IPS-18c (cell line): ENCODE measurements around the gene RTCA.
A peak's percentile ranks its signal among the peaks of the same experiment; 100 is the strongest.
"Not testable (repeated sequence)": the region's sequence is repeated elsewhere in the genome, so short reads cannot be mapped to it uniquely, and the experiment has no call there.

Source experiments
- H3K4me3 ChIP-seq: 2 replicates; pipeline ENCODE4 v1.7.0; 2013; ENCODE audit warnings: low read depth, mild to moderate bottlenecking, low read length, moderate library complexity; ENCODE audit not compliant: insufficient read depth
- H3K9me3 ChIP-seq: one replicate; pipeline ENCODE4 v1.6.1; 2013; ENCODE audit warnings: mild to moderate bottlenecking, low read length, moderate library complexity; ENCODE audit not compliant: control insufficient read depth, insufficient read depth

The RTCA gene

DNA sequence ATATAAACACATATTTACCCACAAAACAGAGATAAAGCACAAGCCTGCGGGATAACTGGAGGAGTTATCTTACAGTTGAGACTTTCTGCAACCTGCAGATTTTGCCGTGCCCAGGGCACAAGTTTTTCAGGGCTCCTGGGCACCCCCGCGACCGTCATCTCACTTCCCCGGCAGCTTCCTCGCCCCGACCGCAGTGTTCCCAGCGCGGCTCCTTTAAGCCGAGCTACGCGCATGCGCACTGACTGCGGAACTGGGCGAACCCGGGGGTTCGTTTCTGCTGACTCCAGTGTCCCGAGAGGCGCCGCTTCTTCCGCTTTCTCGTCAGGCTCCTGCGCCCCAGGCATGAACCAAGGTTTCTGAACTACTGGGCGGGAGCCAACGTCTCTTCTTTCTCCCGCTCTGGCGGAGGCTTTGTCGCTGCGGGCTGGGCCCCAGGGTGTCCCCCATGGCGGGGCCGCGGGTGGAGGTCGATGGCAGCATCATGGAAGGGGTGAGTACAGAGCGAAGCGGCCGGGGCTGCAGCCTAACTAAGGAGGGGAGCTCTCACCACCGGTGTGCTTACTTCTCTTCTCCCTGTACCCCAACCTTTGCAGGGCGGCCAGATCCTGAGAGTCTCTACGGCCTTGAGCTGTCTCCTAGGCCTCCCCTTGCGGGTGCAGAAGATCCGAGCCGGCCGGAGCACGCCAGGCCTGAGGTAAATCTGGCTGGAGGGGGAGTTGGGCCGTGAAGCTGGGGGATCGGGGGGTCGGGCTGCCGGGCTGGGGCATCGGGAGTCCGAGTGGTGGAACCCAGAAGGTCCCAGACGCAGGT, at the start of gene RTCA:
Gene RTCA (plus strand): TSS at position 286 of the 810 bp plus-strand sequence. CDS start 160 bp downstream, at position 446.
- peak within 1 kb of the TSS; percentile 96 for H3K4me3 ChIP-seq
- H3K9me3 ChIP-seq: no peaks in the 10 kb centered on the region

GRCh38 chr1:100217834-100218233, 48.2 kb upstream of the RTCA start:
- Histone ChIP-seq H3K4me3 (no peak overlapping the region), H3K9me3 (peaks cover 2% of the 10 kb centered on the region)

DNA sequence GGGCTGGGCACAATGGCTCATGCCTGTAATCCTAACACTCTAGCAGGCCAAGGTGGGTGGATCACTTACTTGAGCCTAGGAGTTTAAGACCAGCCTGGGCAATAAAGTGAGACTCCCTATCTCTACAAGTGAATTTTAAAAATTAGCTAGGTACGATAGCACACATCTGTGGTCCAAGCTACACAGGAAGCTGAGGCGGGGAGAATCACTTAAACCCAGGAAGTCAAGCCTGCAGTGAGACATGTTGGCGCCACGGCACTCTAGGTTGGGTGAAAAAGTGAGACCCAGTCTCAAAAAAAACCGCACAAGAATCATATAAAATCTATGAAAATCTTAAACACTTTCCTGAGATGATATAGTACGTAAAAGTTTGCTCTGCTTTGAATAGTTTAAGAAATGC, 46.6 kb upstream of the RTCA start:
- H3K9me3 ChIP-seq: no peaks in the 10 kb centered on the region
- H3K4me3 ChIP-seq: no peak overlapping the region

GRCh38 chr1:100219883-100220282, 46.1 kb upstream of the RTCA start:
- Histone ChIP-seq H3K9me3 (no peaks in the 10 kb centered on the region), H3K4me3 (no peak overlapping the region)

DNA sequence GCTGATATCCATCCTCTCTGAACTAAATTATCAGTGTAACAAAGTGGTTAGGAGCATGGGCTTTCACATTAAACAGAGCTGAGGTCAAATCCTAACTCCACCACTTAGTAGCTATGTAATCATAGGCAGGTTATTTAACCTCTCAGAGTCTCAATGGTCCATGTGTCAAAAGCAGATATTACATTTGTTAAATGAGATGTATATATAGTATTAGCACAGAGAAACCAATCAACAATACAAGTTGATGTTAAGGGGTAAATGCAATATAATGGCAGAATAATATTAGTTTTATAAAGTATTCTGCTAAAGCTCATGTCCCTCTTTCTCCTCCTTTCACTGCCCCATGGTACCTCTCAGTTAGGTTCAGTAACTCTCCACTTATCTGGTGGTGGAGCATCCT, 43.6 kb upstream of the RTCA start:
- Histone ChIP-seq H3K4me3 (no peak overlapping the region), H3K9me3 (no peaks in the 10 kb centered on the region)

DNA sequence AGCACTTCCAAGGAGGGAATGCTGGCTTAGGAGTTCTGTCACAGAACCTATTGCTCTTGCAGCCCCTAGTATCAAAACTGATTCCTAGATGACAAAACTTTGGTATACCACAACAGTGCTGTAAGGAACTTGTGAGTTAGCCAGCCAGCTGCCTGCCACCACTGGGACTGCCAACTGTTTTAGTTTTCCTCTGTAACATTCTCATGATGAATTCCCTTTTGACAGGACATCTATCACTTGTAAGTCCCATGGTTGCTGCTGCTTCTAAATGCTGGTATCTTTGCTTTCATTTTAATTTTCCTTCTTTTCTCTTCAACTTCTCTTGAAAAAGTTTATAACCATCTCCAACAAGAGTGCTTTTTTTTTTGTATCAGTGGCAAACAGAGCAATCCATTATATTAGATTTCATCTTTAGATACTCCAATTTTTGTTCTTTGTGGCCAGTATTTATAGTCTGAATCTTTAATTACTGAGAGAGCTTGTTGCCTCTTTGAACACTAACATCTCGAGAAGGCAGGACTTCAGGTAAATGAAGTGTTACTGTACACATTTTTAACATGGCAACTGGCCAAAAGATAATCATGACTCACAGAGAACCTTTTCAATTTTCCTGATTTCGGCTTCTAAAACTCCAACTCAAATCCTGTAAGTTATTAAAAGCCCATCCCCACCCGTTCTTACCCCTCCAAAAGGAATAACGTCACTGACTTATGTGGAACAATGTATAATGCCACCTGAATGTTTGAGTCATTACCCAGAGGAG, 36.2 kb upstream of the RTCA start:
- Histone ChIP-seq H3K4me3 (no peak overlapping the region), H3K9me3 (no peaks in the 10 kb centered on the region)

DNA sequence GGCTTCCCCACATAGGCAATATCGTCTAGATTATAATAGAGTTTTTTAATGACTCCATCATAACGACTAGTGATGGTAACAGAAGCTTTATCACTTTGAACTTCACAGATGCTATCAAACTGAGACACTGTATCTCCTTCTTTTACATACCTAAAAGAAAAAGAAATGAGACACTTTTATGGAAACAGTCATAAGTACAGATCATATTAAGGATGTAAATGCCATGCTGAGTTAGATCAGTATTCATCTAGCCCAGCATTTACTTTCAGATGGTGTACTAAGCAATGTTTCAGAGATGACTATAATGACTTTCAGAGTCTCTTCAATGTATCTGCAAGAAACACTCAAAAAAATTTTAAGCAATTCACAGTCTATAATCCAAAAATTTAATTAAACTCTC, 35.3 kb upstream of the RTCA start:
- Histone ChIP-seq H3K4me3 (no peak overlapping the region), H3K9me3 (no peaks in the 10 kb centered on the region)

DNA sequence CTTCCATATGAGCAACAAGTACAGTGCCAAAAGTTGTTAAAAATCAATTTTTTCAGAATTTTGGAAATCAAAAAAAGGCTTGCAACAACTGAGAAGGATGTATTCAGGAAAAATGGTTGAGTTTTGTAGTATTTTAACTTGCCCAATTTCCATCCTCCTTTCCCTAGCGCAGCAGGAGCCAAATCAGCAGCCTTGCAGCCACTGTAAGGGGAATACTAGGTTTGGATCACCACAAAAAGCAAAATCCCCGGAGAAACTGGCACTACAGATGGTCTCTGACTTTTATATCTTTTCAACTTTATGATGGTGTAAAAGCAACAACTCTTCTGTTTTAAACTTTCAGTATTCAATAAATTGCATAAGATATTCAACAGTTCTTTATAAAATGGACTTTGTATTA, 34.3 kb upstream of the RTCA start:
- Histone ChIP-seq H3K4me3 (no peak overlapping the region), H3K9me3 (no peaks in the 10 kb centered on the region)

DNA sequence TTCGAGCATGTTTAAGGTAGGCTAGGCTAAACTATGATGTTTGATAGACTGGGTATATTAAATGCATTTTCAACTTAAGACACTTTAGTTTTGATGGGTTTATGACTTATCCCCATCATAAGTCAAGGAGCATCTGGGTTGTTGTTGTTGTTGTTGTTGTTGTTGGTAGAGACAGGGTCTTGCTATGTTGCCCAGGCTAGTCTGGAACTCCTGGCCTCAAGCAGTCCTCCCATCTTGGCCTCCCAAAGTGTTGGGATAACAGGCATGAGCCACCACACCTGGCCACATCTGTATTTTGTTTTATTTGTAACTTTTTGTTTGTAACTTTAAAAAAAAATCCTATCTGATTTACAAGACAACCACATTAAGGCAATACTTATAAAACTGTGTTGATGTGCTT, 33.9 kb upstream of the RTCA start:
- H3K9me3 ChIP-seq: no peaks in the 10 kb centered on the region

DNA sequence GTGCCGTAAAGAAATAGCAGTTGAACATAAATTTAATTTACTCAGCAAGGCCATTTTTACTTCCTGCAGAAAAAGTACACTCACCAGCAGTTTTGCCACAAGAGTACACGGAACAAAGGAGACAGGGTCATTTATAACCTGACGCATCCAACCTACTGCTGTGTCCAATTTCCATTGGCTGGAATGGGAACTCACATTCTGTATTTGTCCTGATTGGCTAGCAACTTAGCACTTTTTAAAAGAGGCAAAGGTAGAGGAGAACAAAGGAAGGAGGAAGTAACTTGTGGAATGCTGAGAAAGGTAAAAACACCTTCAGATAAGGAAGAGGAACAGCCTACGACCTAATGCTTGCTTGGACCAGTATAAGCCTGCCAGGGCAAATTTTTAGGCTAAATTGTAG, 32.5 kb upstream of the RTCA start:
- not testable (repeated sequence) for H3K4me3 ChIP-seq, H3K9me3 ChIP-seq

More for the DNA sequence above, 33.9 kb upstream of the RTCA start:
- H3K4me3 ChIP-seq: no peak overlapping the region

DNA sequence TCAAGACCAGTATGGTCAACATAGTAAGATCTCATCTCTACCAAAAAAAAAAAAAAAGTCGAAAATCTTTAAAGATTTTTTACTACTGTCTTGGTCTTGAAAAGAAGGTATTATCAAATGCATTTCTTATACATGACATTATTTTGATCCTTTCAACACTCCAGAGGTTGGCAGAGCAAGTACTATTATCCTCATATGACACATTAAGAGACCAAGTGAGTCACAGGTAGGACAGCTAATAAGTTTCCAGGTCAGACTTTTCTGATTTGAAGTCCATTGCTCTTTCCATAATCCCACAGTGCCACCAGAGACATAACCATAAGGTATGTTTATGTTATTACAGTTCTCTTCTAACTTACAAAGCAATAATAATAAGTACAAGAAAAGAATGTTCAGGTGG, 31.6 kb upstream of the RTCA start:
- Histone ChIP-seq H3K4me3 (no peak overlapping the region), H3K9me3 (no peaks in the 10 kb centered on the region)

DNA sequence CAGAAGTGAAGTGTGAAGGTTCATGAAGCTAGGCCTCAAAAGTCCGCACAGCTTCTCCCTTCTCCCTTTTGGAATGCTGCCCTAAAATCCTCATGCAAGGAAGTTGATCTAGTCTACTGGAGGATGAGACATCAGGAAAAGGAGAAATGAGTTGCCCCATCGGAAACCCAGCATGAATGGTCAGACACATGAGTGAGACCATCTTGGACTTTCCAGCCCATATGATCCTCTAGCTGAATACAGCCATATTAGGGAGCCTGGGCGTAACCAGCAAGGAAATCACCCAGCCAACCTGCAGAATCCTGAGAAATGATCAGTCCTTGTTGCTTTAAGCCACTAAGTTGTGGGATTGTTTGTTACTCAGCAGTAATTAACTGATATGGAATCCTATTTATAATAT, 28.9 kb upstream of the RTCA start:
- H3K4me3 ChIP-seq: no peak overlapping the region
- no peaks in the 10 kb centered on the region for H3K9me3 ChIP-seq

DNA sequence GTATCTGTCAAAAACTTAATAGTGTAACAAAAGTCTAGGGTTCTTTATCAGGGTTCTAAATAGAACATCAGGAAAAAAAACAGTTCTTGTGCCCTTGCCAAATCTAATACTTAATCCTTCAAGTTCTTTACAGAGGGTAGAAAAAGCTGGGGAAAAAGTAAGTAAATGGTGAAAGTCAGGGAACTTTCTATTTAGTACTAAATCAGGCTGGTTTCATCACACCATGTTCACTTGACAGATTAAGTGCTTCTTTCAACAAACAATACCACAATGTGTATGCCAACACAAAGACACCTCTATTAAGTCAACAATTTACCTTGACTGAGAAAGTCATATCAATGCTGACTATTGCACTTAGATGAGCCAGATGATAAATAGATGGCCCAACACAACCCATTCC, 26.1 kb upstream of the RTCA start:
- H3K4me3 ChIP-seq: no peak overlapping the region
- H3K9me3 ChIP-seq: no peaks in the 10 kb centered on the region

GRCh38 chr1:100240631-100241030, 25.4 kb upstream of the RTCA start:
- no peaks in the 10 kb centered on the region for H3K9me3 ChIP-seq

GRCh38 chr1:100246738-100247137, 19.3 kb upstream of the RTCA start:
- H3K4me3 ChIP-seq: no peak overlapping the region
- no peaks in the 10 kb centered on the region for H3K9me3 ChIP-seq

More at GRCh38 chr1:100240631-100241030, 25.4 kb upstream of the RTCA start:
- H3K4me3 ChIP-seq: no peak overlapping the region

DNA sequence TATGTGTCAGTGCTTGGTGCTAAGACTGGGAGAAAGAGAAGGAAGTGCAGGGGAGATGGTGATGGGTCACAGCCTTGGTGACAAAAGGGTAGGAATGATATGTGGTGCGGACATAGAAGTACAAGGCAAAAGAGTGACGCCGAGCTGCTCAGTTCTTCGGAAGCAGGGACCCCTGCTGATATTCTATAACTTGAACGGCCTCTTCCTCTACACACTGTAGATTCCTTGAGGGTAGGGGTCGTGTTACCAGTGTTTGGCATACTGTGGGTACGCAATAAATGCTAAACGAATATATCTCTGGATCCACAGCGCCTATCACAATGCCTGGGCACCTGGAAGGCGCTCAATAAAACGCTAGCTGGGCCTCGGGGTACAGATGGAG, 16.9 kb upstream of the RTCA start:
- H3K4me3 ChIP-seq: peak overlapping the region; percentile 94

DNA sequence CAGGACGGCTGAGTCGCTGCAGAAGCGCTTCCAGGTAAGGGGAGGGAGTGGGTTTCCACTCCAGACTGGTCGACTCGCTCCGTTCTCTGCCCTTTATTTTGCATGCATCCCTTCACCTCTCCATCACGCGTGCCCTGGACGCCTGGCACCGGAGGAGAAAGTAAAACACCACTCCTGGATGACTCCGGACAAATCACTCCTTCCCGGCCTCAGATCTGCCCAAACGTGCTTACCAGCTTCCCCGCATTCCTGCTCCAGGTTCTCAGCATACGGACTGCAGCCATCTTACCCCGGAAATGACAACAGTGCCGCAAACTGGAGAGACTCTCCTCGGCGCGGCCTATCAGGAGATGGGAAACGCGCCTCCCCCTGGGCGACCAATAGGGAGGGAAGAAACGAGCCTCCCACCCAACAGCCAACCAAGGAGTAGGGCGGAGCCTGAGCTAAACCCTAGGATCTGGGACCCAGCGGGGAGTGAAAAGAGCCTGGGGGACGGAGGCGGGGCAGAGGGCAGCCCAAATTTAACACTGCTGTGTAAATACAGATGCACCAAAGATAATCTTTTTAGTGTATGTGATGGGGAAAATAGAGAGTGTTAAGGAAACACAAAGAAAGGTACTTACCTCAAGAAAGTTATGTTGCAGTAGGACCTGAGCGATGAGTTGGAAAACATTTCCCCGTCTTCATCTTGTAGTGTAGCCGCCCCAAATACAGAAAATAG, 16.3 kb upstream of the RTCA start, which contains the start of gene DBT:
Gene DBT (minus strand): TSS at position 298 of the 721 bp plus-strand sequence. CDS start 14 bp downstream, at position 284.
- H3K9me3 ChIP-seq: no peaks in the 10 kb centered on the region
- peak within 1 kb of the TSS; percentile 94 for H3K4me3 ChIP-seq

More for the DNA sequence above, 16.9 kb upstream of the RTCA start:
- no peaks in the 10 kb centered on the region for H3K9me3 ChIP-seq

DNA sequence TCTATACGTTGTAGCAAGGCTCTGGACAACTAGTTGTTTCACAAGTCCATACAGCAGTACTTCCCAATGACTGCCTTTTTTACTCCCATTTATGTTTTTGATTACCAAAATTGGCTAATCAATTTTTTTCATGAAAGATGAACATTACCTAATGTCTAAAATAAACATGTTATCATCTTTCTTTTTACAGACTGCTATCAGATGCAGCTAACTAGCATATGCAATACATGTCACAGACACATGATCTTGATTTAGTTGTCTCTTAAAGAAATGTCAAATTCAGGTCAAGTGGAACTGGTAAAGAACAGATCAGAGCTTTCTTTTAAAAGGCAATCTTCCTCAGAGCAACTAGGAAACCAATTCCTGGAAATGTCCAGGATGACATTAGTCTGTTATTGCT, 15.8 kb upstream of the RTCA start:
- Histone ChIP-seq H3K4me3 (no peak overlapping the region; the same call in 1 of the 2 replicates), H3K9me3 (no peaks in the 10 kb centered on the region)
